CD4-positive, CD25-positive, alpha-beta regulatory T cell (primary cell): ENCODE data around the gene PINK1. TPM values are rescaled to one million over a fixed set of nuclear protein-coding genes. Genes with fewer than 3 reads are reported as not detected.

Source experiments
- ATAC-seq, 2 donors: fragments of 150-1000 bp; cut with Tn5 transposase; one replicate each; pipeline ENCODE4 v1.10.0; 2021; ENCODE audit warnings: low read depth in 2 of 2, moderate number of reproducible peaks in 2 of 2, moderate library complexity in 1 of 2
- DNase-seq, 3 donors: peaks; one replicate each; pipeline versions ENCODE4 v3.0.0 to v3.0.0-alpha.2; 2012 to 2022; ENCODE audit warnings: mixed read lengths in 1 of 3
- H3K27ac ChIP-seq: one replicate; pipeline ENCODE4 v1.7.0; 2013; ENCODE audit warnings: mild to moderate bottlenecking, low read length; ENCODE audit not compliant: insufficient read depth, poor library complexity, severe bottlenecking
- H3K27me3 ChIP-seq: one replicate; pipeline ENCODE4 v1.7.0; 2013; ENCODE audit warnings: low read length; ENCODE audit not compliant: control insufficient read depth, insufficient read depth
- H3K36me3 ChIP-seq: one replicate; pipeline ENCODE4 v1.7.0; 2013; ENCODE audit warnings: mild to moderate bottlenecking, low read length, moderate library complexity; ENCODE audit not compliant: control insufficient read depth, insufficient read depth
- H3K4me1 ChIP-seq: 2 replicates; pipeline ENCODE4 v1.7.0; 2013; ENCODE audit warnings: mild to moderate bottlenecking, low read length; ENCODE audit not compliant: insufficient read depth, control insufficient read depth, poor library complexity, severe bottlenecking
- H3K4me3 ChIP-seq: one replicate; pipeline ENCODE4 v1.7.0; 2013; ENCODE audit warnings: low read depth, mild to moderate bottlenecking, low read length, moderate library complexity
- H3K9me3 ChIP-seq, 2 experiments: 1 replicate in 1 of 2; 2 replicates in 1 of 2; pipeline ENCODE4 v1.7.0; 2013; ENCODE audit warnings: low read length in 2 of 2, mild to moderate bottlenecking in 1 of 2, moderate library complexity in 1 of 2; ENCODE audit not compliant: control insufficient read depth in 2 of 2
- H3K27ac Mint-ChIP-seq, 3 donors: one replicate each; pipeline ENCODE4 v1.8.0; 2020 to 2022; ENCODE audit warnings: mild to moderate bottlenecking in 3 of 3, mixed read lengths in 3 of 3, moderate library complexity in 2 of 3
- H3K27me3 Mint-ChIP-seq: one replicate; pipeline ENCODE4 v1.8.0; 2022; ENCODE audit warnings: mild to moderate bottlenecking, mixed read lengths
- H3K36me3 Mint-ChIP-seq: one replicate; pipeline ENCODE4 v1.8.0; 2020; ENCODE audit warnings: mixed read lengths
- H3K4me1 Mint-ChIP-seq, 4 donors: one replicate each; pipeline ENCODE4 v1.8.0; 2020 to 2022; ENCODE audit warnings: mixed read lengths in 4 of 4, mild to moderate bottlenecking in 1 of 4
- H3K4me3 Mint-ChIP-seq, 4 donors: one replicate each; pipeline ENCODE4 v1.8.0; 2020 to 2022; ENCODE audit warnings: mild to moderate bottlenecking in 4 of 4, mixed read lengths in 4 of 4, moderate library complexity in 3 of 4
- H3K9me3 Mint-ChIP-seq, 7 donors: one replicate each; pipeline ENCODE4 v1.8.0; 2020 to 2022; ENCODE audit warnings: mixed read lengths in 7 of 7, mild to moderate bottlenecking in 3 of 7, moderate library complexity in 2 of 7
- polyA plus RNA-seq, 4 donors: library from polyadenylated mRNA; unstranded; fragments of 300-500 nt; fragmentation: Illumina TruSeq; gene quantifications; one replicate each; pipeline ENCODE4 v1.2.3, GENCODE V29; 2021
- total RNA-seq: library from RNA; stranded (reverse); gene quantifications from one replicate; pipeline ENCODE4 v1.2.3, GENCODE V29; 2022

PINK1 gene
- total and polyA plus RNA-seq, 5 donors from 2014 or later, result 15.4 to 23.0 (median 19.2) TPM

DNA sequence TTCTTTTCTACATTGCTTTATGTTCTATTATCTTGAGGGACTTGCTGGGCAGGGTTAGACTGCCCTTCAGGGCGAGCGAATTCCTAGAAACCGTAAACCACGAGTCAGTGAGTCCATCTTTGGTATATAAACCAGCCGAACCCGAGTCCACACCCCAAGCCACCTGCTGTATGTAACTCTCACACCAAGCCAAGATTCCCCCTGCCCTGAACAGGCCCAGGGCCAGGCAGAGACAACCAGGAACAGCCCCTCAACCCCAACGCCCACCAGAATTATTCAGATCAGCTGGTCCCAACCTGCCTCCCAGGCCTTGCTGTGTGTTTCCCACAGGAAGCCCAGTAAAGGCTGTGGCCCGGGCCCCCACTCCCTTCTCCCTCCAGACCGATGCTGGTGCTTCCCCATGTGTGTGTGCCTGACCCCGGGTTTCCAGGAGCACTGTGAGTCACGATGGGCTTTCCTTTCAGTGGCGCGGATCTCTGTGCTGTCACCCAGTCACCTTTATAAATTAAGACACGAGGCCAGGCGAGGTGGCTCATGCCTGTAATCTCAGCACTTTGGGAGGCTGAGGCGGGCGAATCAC, 67.5 kb downstream of the PINK1 start:
- ATAC-seq, result no peak
- no peaks in the 10 kb centered on the region for H3K9me3 ChIP-seq
- no peak overlapping the region for H3K4me3 ChIP-seq
- peaks cover 10% of the 10 kb centered on the region for H3K4me1 ChIP-seq
- H3K27ac ChIP-seq, result no peak overlapping the region
- no peak for DNase-seq
- no peaks in the 10 kb centered on the region for H3K36me3 ChIP-seq
- peaks cover 0 to 8% (median 2%) of the 10 kb centered on the region in 4 donors for H3K4me1 Mint-ChIP-seq
- no peaks in the 10 kb centered on the region for H3K27me3 ChIP-seq
- no peak overlapping the region for H3K27ac Mint-ChIP-seq
- H3K4me3 Mint-ChIP-seq, result no peak overlapping the region
- H3K9me3 Mint-ChIP-seq, result no peaks in the 10 kb centered on the region
- H3K27me3 Mint-ChIP-seq, result peaks cover 13% of the 10 kb centered on the region
- no peaks in the 10 kb centered on the region for H3K36me3 Mint-ChIP-seq

Other genes with a start within 250 kb of the PINK1 start
- 1.7 TPM for gene CAMK2N1, start 147.2 kb upstream of the PINK1 start, total RNA-seq
- under 1 TPM; 0.24 to 0.37 (median 0.29) TPM for gene CAMK2N1, start 147.2 kb upstream of the PINK1 start, polyA plus RNA-seq
- 20.4 TPM for gene MUL1, start 125.3 kb upstream of the PINK1 start, total RNA-seq
- gene MUL1, start 125.3 kb upstream of the PINK1 start, polyA plus RNA-seq, result 10 to 100 TPM; 30.9 to 47.0 (median 35.3) TPM
- gene FAM43B, start 80.9 kb upstream of the PINK1 start, total RNA-seq, result not detected
- gene FAM43B, start 80.9 kb upstream of the PINK1 start, polyA plus RNA-seq, result not detected
- gene CDA, start 44.4 kb upstream of the PINK1 start, total RNA-seq, result not detected
- gene CDA, start 44.4 kb upstream of the PINK1 start, polyA plus RNA-seq, result under 1 TPM in 2 of 4 donors, not detected in 2; 0.21 to 0.57 TPM
- gene DDOST, start 27.9 kb downstream of the PINK1 start, total RNA-seq, result 103 TPM
- 100 to 1,000 TPM; 254 to 283 (median 259) TPM for gene DDOST, start 27.9 kb downstream of the PINK1 start, polyA plus RNA-seq
- gene KIF17, start 84.5 kb downstream of the PINK1 start, total RNA-seq, result not detected
- gene KIF17, start 84.5 kb downstream of the PINK1 start, polyA plus RNA-seq, result not detected
- gene SH2D5, start 99.2 kb downstream of the PINK1 start, total RNA-seq, result not detected
- not detected for gene SH2D5, start 99.2 kb downstream of the PINK1 start, polyA plus RNA-seq
- 284 TPM for gene HP1BP3, start 153.8 kb downstream of the PINK1 start, total RNA-seq
- 100 to 1,000 TPM; 170 to 258 (median 214) TPM for gene HP1BP3, start 153.8 kb downstream of the PINK1 start, polyA plus RNA-seq